Measurements from ENCODE around the gene CACNG4. TPM values are rescaled to one million over a fixed set of nuclear protein-coding genes. Genes with fewer than 3 reads are reported as not detected.

CACNG4 gene
- total RNA-seq, 4 donors from 2014 or later = 0.21 to 3.9 (median 0.26) TPM; not detected in 1

- DNase-seq = no peak
- TF ChIP-seq POLR2A (IDR thresholded peaks at IDR 0.05) (no peak), CTCF (IDR thresholded peaks at IDR 0.05) (no peak)
- intact Hi-C loops (cut with DNase I; ENCODE audit: low total_unique reads) = no loop called here
These were observed 7.6 kb upstream of the CACNG4 start for GRCh38 chr17:66956941-66957340.

GRCh38 chr17:66957343-66957742 lies 7.2 kb upstream of the CACNG4 start:
- TF ChIP-seq POLR2A (IDR thresholded peaks at IDR 0.05) = no peak
- no peak for TF ChIP-seq CTCF (IDR thresholded peaks at IDR 0.05)
- H3K27me3 ChIP-seq = no peaks in the 10 kb centered on the region
- no peak for DNase-seq
- H3K9me3 ChIP-seq = no peaks in the 10 kb centered on the region
- H3K4me3 ChIP-seq = no peak overlapping the region
- H3K36me3 ChIP-seq = no peaks in the 10 kb centered on the region
- no peaks in the 10 kb centered on the region for H3K4me1 ChIP-seq
- intact Hi-C loops (cut with DNase I; ENCODE audit: low total_unique reads) = no loop called here
- H3K27ac ChIP-seq = no peak overlapping the region

More at GRCh38 chr17:66956941-66957340, 7.6 kb upstream of the CACNG4 start:
- no peak overlapping the region for H3K27ac ChIP-seq
- no peaks in the 10 kb centered on the region for H3K9me3 ChIP-seq
- no peaks in the 10 kb centered on the region for H3K36me3 ChIP-seq
- no peak overlapping the region for H3K4me3 ChIP-seq
- no peaks in the 10 kb centered on the region for H3K27me3 ChIP-seq
- H3K4me1 ChIP-seq = no peaks in the 10 kb centered on the region

- H3K4me1 ChIP-seq = no peaks in the 10 kb centered on the region
- no peak overlapping the region for H3K4me3 ChIP-seq
- intact Hi-C loops (cut with DNase I; ENCODE audit: low total_unique reads) = no loop called here
- no peaks in the 10 kb centered on the region for H3K27me3 ChIP-seq
- no peak for DNase-seq
- no peak overlapping the region for H3K27ac ChIP-seq
- no peak for TF ChIP-seq POLR2A (IDR thresholded peaks at IDR 0.05)
- no peak for TF ChIP-seq CTCF (IDR thresholded peaks at IDR 0.05)
- H3K9me3 ChIP-seq = no peaks in the 10 kb centered on the region
- no peaks in the 10 kb centered on the region for H3K36me3 ChIP-seq
These were observed 6.4 kb upstream of the CACNG4 start for GRCh38 chr17:66957951-66958579.

- H3K36me3 ChIP-seq = no peaks in the 10 kb centered on the region
- no peaks in the 10 kb centered on the region for H3K27me3 ChIP-seq
- intact Hi-C loops (cut with DNase I; ENCODE audit: low total_unique reads) = no loop called here
- no peak overlapping the region for H3K27ac ChIP-seq
- no peak overlapping the region for H3K4me3 ChIP-seq
- no peak for DNase-seq
- no peaks in the 10 kb centered on the region for H3K9me3 ChIP-seq
- no peaks in the 10 kb centered on the region for H3K4me1 ChIP-seq
- TF ChIP-seq CTCF (IDR thresholded peaks at IDR 0.05) (no peak), POLR2A (IDR thresholded peaks at IDR 0.05) (no peak)
These were observed 4.7 kb upstream of the CACNG4 start for GRCh38 chr17:66959641-66960375.

- TF ChIP-seq POLR2A (IDR thresholded peaks at IDR 0.05) = no peak
- no peak for TF ChIP-seq CTCF (IDR thresholded peaks at IDR 0.05)
- no peak overlapping the region for H3K4me3 ChIP-seq
These were observed 3.9 kb upstream of the CACNG4 start for GRCh38 chr17:66960613-66961012.

More at GRCh38 chr17:66960613-66961012, 3.9 kb upstream of the CACNG4 start:
- no peak overlapping the region for H3K27ac ChIP-seq
- H3K36me3 ChIP-seq = no peaks in the 10 kb centered on the region
- H3K9me3 ChIP-seq = no peaks in the 10 kb centered on the region
- no peaks in the 10 kb centered on the region for H3K4me1 ChIP-seq
- no peaks in the 10 kb centered on the region for H3K27me3 ChIP-seq
- no peak for DNase-seq
- intact Hi-C loops (cut with DNase I; ENCODE audit: low total_unique reads) = no loop called here

Measured in uterus (tissue), 4 donors.